ENCODE data around the gene SPTBN1.

Gene SPTBN1

DNA sequence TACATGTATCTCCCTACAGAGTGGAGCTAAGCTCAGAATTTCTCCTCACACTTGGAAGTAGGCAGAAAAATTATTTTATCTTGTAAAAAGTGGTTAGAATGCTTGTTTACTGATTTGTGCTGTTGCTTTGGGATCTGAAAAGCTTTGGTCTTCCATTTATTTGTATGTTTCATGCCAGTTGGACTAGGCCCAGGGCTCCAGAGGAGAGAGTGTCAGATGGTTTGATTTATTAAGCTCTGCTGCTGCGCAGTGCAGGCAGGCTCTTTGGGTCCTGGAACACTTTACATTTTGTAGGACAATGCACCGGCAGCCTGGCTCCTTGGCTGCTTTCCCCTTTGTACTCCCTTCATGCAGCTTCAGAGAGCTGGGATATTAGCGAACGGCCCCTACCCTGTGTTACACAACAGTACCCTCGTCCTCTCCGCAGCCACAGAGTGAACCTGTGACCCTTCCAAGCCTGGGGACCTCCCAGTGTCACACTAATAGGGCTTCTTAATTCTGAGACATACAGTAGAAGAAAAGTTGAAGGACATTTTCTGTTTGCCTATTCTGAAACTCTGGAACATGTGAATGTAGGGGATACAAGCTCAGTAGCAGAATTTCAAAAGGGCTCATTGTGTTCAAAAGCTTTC lies 210.6 kb downstream of the SPTBN1 start:
- no peak for DNase-seq (ENCODE audit: extremely low spot score)
- TF ChIP-seq, protein P1, sequence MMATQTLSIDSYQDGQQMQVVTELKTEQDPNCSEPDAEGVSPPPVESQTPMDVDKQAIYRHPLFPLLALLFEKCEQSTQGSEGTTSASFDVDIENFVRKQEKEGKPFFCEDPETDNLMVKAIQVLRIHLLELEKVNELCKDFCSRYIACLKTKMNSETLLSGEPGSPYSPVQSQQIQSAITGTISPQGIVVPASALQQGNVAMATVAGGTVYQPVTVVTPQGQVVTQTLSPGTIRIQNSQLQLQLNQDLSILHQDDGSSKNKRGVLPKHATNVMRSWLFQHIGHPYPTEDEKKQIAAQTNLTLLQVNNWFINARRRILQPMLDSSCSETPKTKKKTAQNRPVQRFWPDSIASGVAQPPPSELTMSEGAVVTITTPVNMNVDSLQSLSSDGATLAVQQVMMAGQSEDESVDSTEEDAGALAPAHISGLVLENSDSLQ (IDR thresholded peaks at IDR 0.05): no peak
- TF ChIP-seq SUZ12 (IDR thresholded peaks at IDR 0.05): no peak
- POLR2A ChIA-PET: interaction anchor here (1.2 kb wide), 1 partner anchor 56 kb away, joined by 3 read pairs; the partner anchor contains the start of gene EML6
- CTCF ChIA-PET: interaction anchor here (0.5 to 3.8 kb wide), 7 partner anchors 10 to 623 kb away, joined by 3 to 32 read pairs (median 3); no protein-coding TSS in a partner anchor

DNA sequence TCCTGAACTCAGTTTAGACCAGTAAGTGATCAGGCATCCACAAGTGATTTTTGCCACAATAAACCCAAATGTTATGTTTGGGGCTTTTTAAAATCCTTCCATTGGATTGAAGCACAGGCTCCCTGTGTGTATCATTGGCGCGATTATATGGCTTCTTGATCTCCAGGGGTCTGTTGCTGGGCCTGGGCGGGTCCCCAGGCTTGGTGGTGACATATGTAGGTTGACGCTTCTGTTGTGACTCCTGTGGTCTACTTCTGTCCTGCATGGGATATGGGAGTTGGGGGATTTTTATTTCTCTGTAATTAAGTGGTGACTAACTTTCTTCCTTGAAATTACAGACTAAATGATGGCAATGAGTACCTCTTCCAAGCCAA lies 211.1 kb downstream of the SPTBN1 start:
- POLR2A ChIA-PET: no interaction called here
- no peak for DNase-seq (ENCODE audit: extremely low spot score)
- CTCF ChIA-PET: interaction anchor here (0.5 to 3.8 kb wide), 3 partner anchors 13 to 559 kb away, joined by 3 to 32 read pairs (median 3); no protein-coding TSS in a partner anchor
- TF ChIP-seq SP1 (IDR thresholded peaks at IDR 0.05): no peak
- TF ChIP-seq NFRKB (IDR thresholded peaks at IDR 0.05): no peak
- TF ChIP-seq ZNF384 (IDR thresholded peaks at IDR 0.05): no peak
- no peak for TF ChIP-seq ELF4 (IDR thresholded peaks at IDR 0.05)
- no peak for TF ChIP-seq FOXK2 (IDR thresholded peaks at IDR 0.05)
- no peak for TF ChIP-seq BHLHE40 (IDR thresholded peaks at IDR 0.05; ENCODE audit: borderline replicate concordance)
- TF ChIP-seq SUZ12 (IDR thresholded peaks at IDR 0.05): no peak
- no peak for TF ChIP-seq FOXM1 (IDR thresholded peaks at IDR 0.05; ENCODE audit: borderline replicate concordance)
- TF ChIP-seq FOXA1 (IDR thresholded peaks at IDR 0.05): no peak
- TF ChIP-seq ARNT (IDR thresholded peaks at IDR 0.05): no peak
- no peak for TF ChIP-seq TARDBP (IDR thresholded peaks at IDR 0.05)
- TF ChIP-seq HDGF (IDR thresholded peaks at IDR 0.05; ENCODE audit: borderline replicate concordance): no peak
- no peak for TF ChIP-seq CTBP1 (IDR thresholded peaks at IDR 0.05; ENCODE audit: borderline replicate concordance)
- TF ChIP-seq L3MBTL2 (conservative IDR thresholded peaks at IDR 0.05): no peak
- TF ChIP-seq LEF1 (IDR thresholded peaks at IDR 0.05; ENCODE audit: borderline replicate concordance): no peak
- TF ChIP-seq, protein P1 (IDR thresholded peaks at IDR 0.05): no peak

DNA sequence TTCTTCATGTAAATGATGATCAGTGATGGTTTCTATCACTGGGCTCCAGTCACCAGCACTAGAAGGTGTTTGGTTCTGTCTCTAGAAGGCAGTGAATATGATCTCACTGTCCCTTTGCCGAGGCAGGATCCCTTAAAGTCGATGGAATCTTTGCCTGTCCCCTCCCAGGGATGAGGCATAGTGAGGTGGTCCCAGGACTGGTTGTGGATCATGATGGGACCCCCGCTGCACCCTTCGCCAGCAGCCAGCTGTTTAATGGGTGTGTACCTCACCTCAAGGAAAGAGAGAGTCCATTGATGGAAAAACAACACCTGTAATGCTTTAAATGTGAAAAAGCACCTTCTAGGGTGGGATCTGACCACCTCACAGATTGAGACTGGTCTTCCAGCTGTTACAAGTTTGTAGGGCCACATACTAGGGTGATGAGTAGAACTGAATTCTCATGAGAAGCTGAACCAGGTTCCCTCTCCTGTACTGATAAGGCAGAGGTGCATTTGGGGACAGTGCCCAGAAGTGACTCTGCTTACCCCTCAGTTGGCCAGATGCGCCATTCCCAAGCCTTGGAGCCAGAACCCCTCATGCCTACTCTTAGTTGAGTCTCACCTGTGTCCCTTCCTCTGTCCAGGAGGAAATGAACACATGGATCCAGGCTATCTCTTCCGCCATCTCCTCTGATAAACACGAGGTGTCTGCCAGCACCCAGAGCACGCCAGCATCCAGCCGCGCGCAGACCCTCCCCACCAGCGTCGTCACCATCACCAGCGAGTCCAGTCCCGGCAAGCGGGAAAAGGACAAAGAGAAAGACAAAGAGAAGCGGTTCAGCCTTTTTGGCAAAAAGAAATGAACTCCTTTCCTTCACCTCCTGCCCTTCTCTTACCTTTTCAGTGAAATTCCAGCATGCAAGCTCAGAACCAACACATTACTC lies 211.9 kb downstream of the SPTBN1 start:
- CTCF ChIA-PET: interaction anchor here (1.1 kb wide), 1 partner anchor 559 kb away, joined by 3 read pairs; no protein-coding TSS in a partner anchor
- TF ChIP-seq LEF1 (IDR thresholded peaks at IDR 0.05; ENCODE audit: borderline replicate concordance) (no peak), ZNF384 (IDR thresholded peaks at IDR 0.05) (no peak), FOXM1 (IDR thresholded peaks at IDR 0.05; ENCODE audit: borderline replicate concordance) (no peak), ARNT (IDR thresholded peaks at IDR 0.05) (no peak)
- no peak for DNase-seq (ENCODE audit: extremely low spot score)
- POLR2A ChIA-PET: no interaction called here

DNA sequence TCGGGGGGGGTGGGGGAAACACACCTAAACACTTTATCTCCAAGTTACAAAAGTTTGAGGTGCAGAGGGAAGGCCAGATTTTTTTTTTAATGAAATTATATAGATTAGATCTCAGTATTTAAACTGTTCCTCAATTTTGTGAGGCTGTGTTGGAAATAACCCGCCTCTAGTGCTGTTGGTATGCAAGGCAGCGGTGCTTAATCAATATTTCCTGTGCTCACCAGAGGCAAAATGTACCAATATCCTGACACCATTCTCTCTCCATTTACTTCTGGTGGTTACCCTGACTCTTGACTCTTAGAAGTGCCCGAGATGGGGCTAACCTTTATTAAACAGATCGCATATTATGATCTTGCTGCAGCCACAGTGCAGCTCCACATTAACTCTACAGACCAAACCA lies 212.6 kb downstream of the SPTBN1 start:
- ChIA-PET POLR2A (no interaction called here), CTCF (no interaction called here)
- TF ChIP-seq NFRKB (IDR thresholded peaks at IDR 0.05) (no peak), ELF4 (IDR thresholded peaks at IDR 0.05) (no peak), ZNF384 (IDR thresholded peaks at IDR 0.05) (no peak)
- TF ChIP-seq, protein P1 (IDR thresholded peaks at IDR 0.05): no peak
- no peak for DNase-seq (ENCODE audit: extremely low spot score)

DNA sequence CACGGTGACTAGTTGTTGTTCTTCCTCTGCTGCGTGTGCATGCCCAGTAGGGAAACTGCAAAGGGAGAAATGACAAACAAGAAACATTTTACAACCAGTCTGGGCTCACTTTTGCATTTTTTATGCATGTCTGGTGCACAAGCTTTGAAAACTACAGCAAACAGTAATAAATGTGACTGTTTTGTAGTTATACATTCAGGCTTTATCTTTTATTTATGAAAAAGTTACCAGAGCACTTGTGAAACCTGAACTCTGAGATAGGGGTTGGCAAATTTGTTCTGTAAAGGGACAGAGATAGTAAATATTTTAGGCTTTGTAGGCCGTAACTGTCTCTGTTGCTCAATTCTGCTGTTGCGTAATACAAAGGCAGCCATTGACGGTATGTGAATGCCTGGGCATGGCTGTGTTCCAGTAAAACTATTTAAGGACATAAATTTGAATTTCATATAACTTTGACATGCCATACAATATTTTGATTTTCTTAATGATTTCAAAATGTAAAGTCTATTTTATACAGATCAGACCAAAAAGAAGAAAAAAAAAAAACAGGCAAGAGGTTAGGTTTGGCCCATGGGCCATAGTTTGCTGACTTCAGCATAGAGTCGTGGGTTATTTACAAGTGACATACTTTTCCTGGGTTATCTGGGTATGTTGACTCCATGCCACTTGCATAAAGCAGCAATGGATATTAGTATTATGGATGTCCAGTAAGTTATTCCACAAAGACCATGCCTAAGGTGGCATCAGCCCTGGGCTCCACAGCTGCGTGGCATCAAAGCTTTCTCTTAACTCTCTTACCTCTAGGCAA lies 213.8 kb downstream of the SPTBN1 start:
- DNase-seq (ENCODE audit: extremely low spot score): no peak
- no peak for TF ChIP-seq FOXA1 (IDR thresholded peaks at IDR 0.05)
- TF ChIP-seq L3MBTL2 (conservative IDR thresholded peaks at IDR 0.05): no peak
- TF ChIP-seq HDGF (IDR thresholded peaks at IDR 0.05; ENCODE audit: borderline replicate concordance): no peak
- no peak for TF ChIP-seq FOXM1 (IDR thresholded peaks at IDR 0.05; ENCODE audit: borderline replicate concordance)
- no peak for TF ChIP-seq TARDBP (IDR thresholded peaks at IDR 0.05)
- no peak for TF ChIP-seq ELF4 (IDR thresholded peaks at IDR 0.05)
- TF ChIP-seq, protein P1 (IDR thresholded peaks at IDR 0.05): no peak
- TF ChIP-seq SUZ12 (IDR thresholded peaks at IDR 0.05): no peak
- TF ChIP-seq CTBP1 (IDR thresholded peaks at IDR 0.05; ENCODE audit: borderline replicate concordance): no peak
- TF ChIP-seq FOXK2 (IDR thresholded peaks at IDR 0.05): no peak
- no peak for TF ChIP-seq ZNF384 (IDR thresholded peaks at IDR 0.05)
- no peak for TF ChIP-seq NFRKB (IDR thresholded peaks at IDR 0.05)
- no peak for TF ChIP-seq SP1 (IDR thresholded peaks at IDR 0.05)
- TF ChIP-seq LEF1 (IDR thresholded peaks at IDR 0.05; ENCODE audit: borderline replicate concordance): no peak
- no peak for TF ChIP-seq BHLHE40 (IDR thresholded peaks at IDR 0.05; ENCODE audit: borderline replicate concordance)
- ChIA-PET POLR2A (no interaction called here), CTCF (no interaction called here)

All from HEK293T (cell line).